ENCODE data around the gene TYW5. TPM values are rescaled to one million over a fixed set of nuclear protein-coding genes. Genes with fewer than 3 reads are reported as not detected.
"Not testable (repeated sequence)": the region's sequence is repeated elsewhere in the genome, so short reads cannot be mapped to it uniquely, and the experiment has no call there.

Gene TYW5
- total RNA-seq, 2 donors from 2014 or later = 7.6 to 8.1 TPM

GRCh38 chr2:199926806-199927205 is 28.5 kb downstream of the TYW5 start:
- H3K27me3 ChIP-seq = no peaks in the 10 kb centered on the region
- TF ChIP-seq, protein P1, sequence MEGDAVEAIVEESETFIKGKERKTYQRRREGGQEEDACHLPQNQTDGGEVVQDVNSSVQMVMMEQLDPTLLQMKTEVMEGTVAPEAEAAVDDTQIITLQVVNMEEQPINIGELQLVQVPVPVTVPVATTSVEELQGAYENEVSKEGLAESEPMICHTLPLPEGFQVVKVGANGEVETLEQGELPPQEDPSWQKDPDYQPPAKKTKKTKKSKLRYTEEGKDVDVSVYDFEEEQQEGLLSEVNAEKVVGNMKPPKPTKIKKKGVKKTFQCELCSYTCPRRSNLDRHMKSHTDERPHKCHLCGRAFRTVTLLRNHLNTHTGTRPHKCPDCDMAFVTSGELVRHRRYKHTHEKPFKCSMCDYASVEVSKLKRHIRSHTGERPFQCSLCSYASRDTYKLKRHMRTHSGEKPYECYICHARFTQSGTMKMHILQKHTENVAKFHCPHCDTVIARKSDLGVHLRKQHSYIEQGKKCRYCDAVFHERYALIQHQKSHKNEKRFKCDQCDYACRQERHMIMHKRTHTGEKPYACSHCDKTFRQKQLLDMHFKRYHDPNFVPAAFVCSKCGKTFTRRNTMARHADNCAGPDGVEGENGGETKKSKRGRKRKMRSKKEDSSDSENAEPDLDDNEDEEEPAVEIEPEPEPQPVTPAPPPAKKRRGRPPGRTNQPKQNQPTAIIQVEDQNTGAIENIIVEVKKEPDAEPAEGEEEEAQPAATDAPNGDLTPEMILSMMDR (IDR thresholded peaks at IDR 0.05) = no peak
- no peak for DNase-seq
- H3K27ac ChIP-seq = no peak overlapping the region
- no peaks in the 10 kb centered on the region for H3K36me3 ChIP-seq
- no peak overlapping the region for H3K4me3 ChIP-seq
- no peak overlapping the region for H3K9ac ChIP-seq (ENCODE audit: low read depth in 2 of 2, low read length in 2 of 2)
- H3K4me1 ChIP-seq = no peaks in the 10 kb centered on the region
- intact Hi-C loops (cut with DNase I) = no loop called here
- H3K9me3 ChIP-seq = no peaks in the 10 kb centered on the region

GRCh38 chr2:199923924-199924323 is 31.4 kb downstream of the TYW5 start:
- DNase-seq = no peak
- intact Hi-C loops (cut with DNase I) = no loop called here
- H3K4me3 ChIP-seq = no peak overlapping the region
- H3K27me3 ChIP-seq = no peaks in the 10 kb centered on the region
- no peak overlapping the region for H3K9ac ChIP-seq (ENCODE audit: low read depth in 2 of 2, low read length in 2 of 2)
- H3K9me3 ChIP-seq = no peaks in the 10 kb centered on the region
- no peaks in the 10 kb centered on the region for H3K4me1 ChIP-seq
- no peaks in the 10 kb centered on the region for H3K36me3 ChIP-seq
- TF ChIP-seq, protein P1 (IDR thresholded peaks at IDR 0.05) = no peak
- H3K27ac ChIP-seq = no peak overlapping the region

- Histone ChIP-seq H3K9ac (ENCODE audit: low read depth in 2 of 2, low read length in 2 of 2) (no peak overlapping the region), H3K4me3 (no peak overlapping the region), H3K27ac (no peak overlapping the region), H3K9me3 (no peaks in the 10 kb centered on the region), H3K36me3 (no peaks in the 10 kb centered on the region), H3K27me3 (no peaks in the 10 kb centered on the region), H3K4me1 (no peaks in the 10 kb centered on the region)
- TF ChIP-seq, protein P1 (IDR thresholded peaks at IDR 0.05) = no peak
- intact Hi-C loops (cut with DNase I) = no loop called here
- no peak for DNase-seq
Observed at GRCh38 chr2:199922856-199923255, 32.4 kb downstream of the TYW5 start.

DNA sequence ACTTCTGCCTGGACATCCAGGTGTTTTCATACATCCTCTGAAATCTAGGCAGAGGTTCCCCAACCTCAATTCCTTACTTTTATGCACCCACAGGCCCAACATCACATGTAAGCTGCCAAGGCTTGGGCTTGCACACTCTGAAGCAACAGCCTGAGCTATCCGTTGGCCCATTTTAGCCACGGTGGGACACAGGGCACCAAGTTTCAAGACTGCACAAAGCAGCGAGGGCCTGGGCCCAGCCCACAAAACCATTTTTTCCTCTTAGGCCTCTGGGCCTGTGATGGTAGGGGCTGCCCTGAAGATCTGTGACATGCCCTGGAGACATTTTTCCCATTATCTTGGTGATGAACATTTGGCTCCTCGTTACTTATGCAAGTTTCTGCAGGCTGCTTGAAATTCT is 38.3 kb downstream of the TYW5 start:
- H3K36me3 ChIP-seq = no peaks in the 10 kb centered on the region
- no peaks in the 10 kb centered on the region for H3K27me3 ChIP-seq
- intact Hi-C loops (cut with DNase I) = no loop called here
- no peak for DNase-seq
- H3K4me3 ChIP-seq = no peak overlapping the region
- H3K9me3 ChIP-seq = no peaks in the 10 kb centered on the region
- TF ChIP-seq, protein P1 (IDR thresholded peaks at IDR 0.05) = no peak
- H3K27ac ChIP-seq = no peak overlapping the region
- H3K9ac ChIP-seq (ENCODE audit: low read depth in 2 of 2, low read length in 2 of 2) = no peak overlapping the region
- H3K4me1 ChIP-seq = no peaks in the 10 kb centered on the region

GRCh38 chr2:199914372-199914958 is 40.8 kb downstream of the TYW5 start:
- TF ChIP-seq, protein P1 (IDR thresholded peaks at IDR 0.05) = no peak
- Histone ChIP-seq H3K9ac (ENCODE audit: low read depth in 2 of 2, low read length in 2 of 2) (no peak overlapping the region), H3K27me3 (no peaks in the 10 kb centered on the region), H3K4me3 (no peak overlapping the region), H3K9me3 (no peaks in the 10 kb centered on the region), H3K27ac (no peak overlapping the region), H3K4me1 (no peaks in the 10 kb centered on the region), H3K36me3 (no peaks in the 10 kb centered on the region)
- DNase-seq = no peak
- intact Hi-C loops (cut with DNase I) = no loop called here

DNA sequence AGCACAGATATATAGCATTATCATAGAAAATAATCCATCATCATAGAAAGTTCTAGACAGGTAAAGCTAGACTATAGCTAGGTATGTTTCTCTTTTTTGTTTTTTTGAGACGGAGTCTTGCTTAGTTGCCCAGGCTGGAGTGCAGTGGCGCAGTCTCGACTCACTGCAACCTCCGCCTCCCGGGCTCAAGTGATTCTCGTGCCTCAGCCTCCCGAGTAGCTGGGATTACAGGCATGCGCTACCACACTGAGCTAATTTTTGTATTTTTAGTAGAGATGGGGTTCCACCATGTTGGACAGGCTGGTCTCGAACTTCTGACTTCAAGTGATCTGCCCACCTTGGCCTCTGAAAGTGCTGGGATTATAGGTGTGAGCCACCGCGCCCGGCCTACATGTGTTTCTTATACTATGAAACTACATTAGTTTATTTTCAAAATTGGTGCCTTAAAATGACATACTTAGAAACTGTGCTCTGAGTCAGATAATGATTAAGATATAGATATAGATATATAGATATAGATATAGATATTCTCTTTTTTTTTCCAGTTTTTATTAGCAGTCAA is 42.7 kb downstream of the TYW5 start:
- peak overlapping the region in 1 of 2 donors; percentile 90 for H3K9ac ChIP-seq (ENCODE audit: low read depth in 2 of 2, low read length in 2 of 2)
- intact Hi-C loops (cut with DNase I); DNase-seq; H3K27ac ChIP-seq; H3K27me3 ChIP-seq; H3K9me3 ChIP-seq; H3K36me3 ChIP-seq; H3K4me1 ChIP-seq: not testable (repeated sequence)
- peak overlapping the region; percentile 92 for H3K4me3 ChIP-seq
